ENCODE data around the gene N4BP2L2. TPM values are rescaled to one million over a fixed set of nuclear protein-coding genes. Genes with fewer than 3 reads are reported as not detected.

The N4BP2L2 gene
- total RNA-seq, 1 experiment from 2014 or later, result 61.4 TPM

DNA sequence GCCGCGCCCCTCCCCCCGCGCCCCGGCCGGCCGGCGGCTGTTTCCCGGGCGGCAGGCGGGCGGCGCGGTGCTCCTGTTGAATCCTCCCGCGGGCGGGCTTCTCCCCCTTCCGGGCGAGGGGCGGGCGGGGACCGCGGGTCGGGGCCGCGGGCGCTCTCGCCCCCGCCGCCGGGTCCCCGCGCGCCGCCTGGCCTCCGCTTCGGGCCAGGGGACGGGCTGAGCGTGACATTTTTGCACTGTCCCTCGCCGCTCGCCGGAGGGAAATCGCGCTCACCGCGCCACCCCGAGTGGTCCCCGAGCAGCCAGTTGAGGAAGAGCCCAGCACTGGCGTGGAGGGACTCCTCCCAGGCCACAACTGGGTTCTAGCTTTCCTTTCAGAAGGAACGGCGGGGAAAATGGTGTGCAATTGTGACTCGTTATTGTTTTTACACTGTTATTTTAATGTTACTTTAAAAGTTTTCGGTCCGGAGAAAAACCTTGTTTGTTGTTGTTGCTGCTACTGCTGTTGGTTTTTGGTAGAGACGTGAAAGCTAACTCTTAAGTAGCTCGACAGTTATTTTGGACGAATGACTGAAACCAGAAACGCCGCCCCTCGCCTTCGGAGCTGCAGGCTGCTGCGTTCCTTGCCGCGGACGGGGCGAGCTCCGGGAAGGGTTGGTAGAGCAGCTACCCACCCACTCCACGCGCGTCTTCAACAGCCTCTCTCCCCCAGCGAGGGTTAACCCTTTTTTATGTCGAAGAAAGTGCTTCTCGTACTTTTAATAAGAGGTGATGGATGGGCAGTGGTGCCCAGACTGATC lies 48.6 kb upstream of the N4BP2L2 start:
- Mint-ChIP-seq H3K4me1 (peaks cover 37 to 40% of the 10 kb centered on the region in 2 experiments), H3K27me3 (ENCODE audit: low read depth) (peaks cover 11% of the 10 kb centered on the region), H3K9me3 (no peaks in the 10 kb centered on the region), H3K27ac (peak overlapping the region; percentile 92 to 99 (median 97)), H3K4me3 (peak overlapping the region; percentile 88 to 93), H3K36me3 (ENCODE audit: insufficient read depth in 1 of 3, low read depth in 3 of 3) (no peaks in the 10 kb centered on the region; a peak in 1 of 7 replicates)
- no peak overlapping the region for H4K5ac ChIP-seq (ENCODE audit: insufficient read length, low read depth, low read length)
- no peaks in the 10 kb centered on the region for H4K20me1 ChIP-seq (ENCODE audit: control insufficient read depth, insufficient read depth, insufficient read length)
- no peak overlapping the region for H3K56ac ChIP-seq (ENCODE audit: insufficient read length, low read depth, low read length)
- peak overlapping the region; percentile 72 for H3K9ac ChIP-seq (ENCODE audit: extremely low read depth, insufficient read length, low read length)
- no peaks in the 10 kb centered on the region for H3K27me3 ChIP-seq (ENCODE audit: insufficient read depth, low read length)
- H3K27ac ChIP-seq (ENCODE audit: insufficient read length, low read depth, low read length), result peak overlapping the region; percentile 34
- DNase-seq, result peak; percentile 47
- H4K91ac ChIP-seq (ENCODE audit: insufficient read length, low read depth, low read length), result no peak overlapping the region
- no peaks in the 10 kb centered on the region for H3K4me1 ChIP-seq (ENCODE audit: insufficient read depth, low read length)
- no peak overlapping the region for H2BK20ac ChIP-seq (ENCODE audit: low read depth, low read length, poor library complexity, severe bottlenecking)
- no peak overlapping the region for H2BK15ac ChIP-seq (ENCODE audit: low read depth, low read length)
- peak overlapping the region; percentile 78 for H3K4me2 ChIP-seq (ENCODE audit: insufficient read depth, insufficient read length, low read length)
- H3K23me2 ChIP-seq (ENCODE audit: insufficient read length, low read depth, low read length, poor library complexity, severe bottlenecking), result peaks cover 5% of the 10 kb centered on the region
- H3K4ac ChIP-seq (ENCODE audit: low read depth, low read length), result no peak overlapping the region
- no peak overlapping the region for H3K23ac ChIP-seq (ENCODE audit: insufficient read length, low read depth, low read length)
- no peak overlapping the region for H4K8ac ChIP-seq (replicated peaks; ENCODE audit: insufficient read length, low read depth, low read length)
- H2AFZ ChIP-seq (ENCODE audit: low read length), result no peak overlapping the region
- no peak overlapping the region for H2BK120ac ChIP-seq (ENCODE audit: low read depth, low read length, poor library complexity, severe bottlenecking)
- H3K18ac ChIP-seq (ENCODE audit: insufficient read length, low read depth, low read length), result no peak overlapping the region
- H3K14ac ChIP-seq (ENCODE audit: insufficient read depth, low read length), result peak overlapping the region; percentile 77
- no CpG with 5 or more reads among the region's 74 CpGs for WGBS (ENCODE audit: extremely low coverage, insufficient read length, low lambda C conversion rate)
- H3K9me3 ChIP-seq (ENCODE audit: control insufficient read depth, low read depth, low read length), result no peaks in the 10 kb centered on the region
- H3T11ph ChIP-seq (ENCODE audit: low read length), result no peak overlapping the region
- H3K79me1 ChIP-seq (ENCODE audit: insufficient read depth, low read depth, low read length, poor library complexity, severe bottlenecking), result no peaks in the 10 kb centered on the region
- H2BK5ac ChIP-seq (ENCODE audit: insufficient read length, low read length), result no peak overlapping the region
- peaks cover 23% of the 10 kb centered on the region; the same call in 1 of the 2 replicates for H3K79me2 ChIP-seq (ENCODE audit: insufficient read depth, low read length)
- no peak overlapping the region for H2AK5ac ChIP-seq (ENCODE audit: insufficient read length, low read length)
- H2BK12ac ChIP-seq (ENCODE audit: insufficient read length, low read depth, low read length), result no peak overlapping the region
- no peak for TF ChIP-seq CTCF (conservative IDR thresholded peaks at IDR 0.05)
